ENCODE results near the gene C1GALT1.

Gene C1GALT1

GRCh38 chr7:7157177-7157886 lies 25.0 kb upstream of the C1GALT1 start:
- ChIA-PET POLR2A (interaction anchor here (0.7 to 1.6 kb wide), 3 partner anchors 19 to 54 kb away, joined by 3 to 4 read pairs (median 4); no protein-coding TSS in a partner anchor), CTCF (interaction anchor here (1.5 to 1.6 kb wide), 2 partner anchors 16 to 21 kb away, joined by 3 to 4 read pairs; no protein-coding TSS in a partner anchor)
- peak overlapping the region; percentile 45 for H3K4me3 ChIP-seq (ENCODE audit: low read depth, low read length)
- TF ChIP-seq CTCF (IDR thresholded peaks at IDR 0.05; ENCODE audit: insufficient read depth, low read length, missing control alignments): no peak
- DNase-seq (ENCODE audit: low read depth, low spot score): peak; percentile 76

- peak overlapping the region; percentile 45 for H3K4me3 ChIP-seq (ENCODE audit: low read depth, low read length)
- ChIA-PET POLR2A (interaction anchor here (0.7 to 1.6 kb wide), 3 partner anchors 19 to 55 kb away, joined by 3 to 4 read pairs (median 4); no protein-coding TSS in a partner anchor), CTCF (interaction anchor here (1.5 to 1.6 kb wide), 2 partner anchors 15 to 21 kb away, joined by 3 to 4 read pairs; no protein-coding TSS in a partner anchor)
- no peak for DNase-seq (ENCODE audit: low read depth, low spot score)
- no peak for TF ChIP-seq CTCF (IDR thresholded peaks at IDR 0.05; ENCODE audit: insufficient read depth, low read length, missing control alignments)
These were observed 24.5 kb upstream of the C1GALT1 start for GRCh38 chr7:7157887-7158271.

GRCh38 chr7:7159063-7159658 lies 23.2 kb upstream of the C1GALT1 start:
- no peak for DNase-seq (ENCODE audit: low read depth, low spot score)
- no peak for TF ChIP-seq CTCF (IDR thresholded peaks at IDR 0.05; ENCODE audit: insufficient read depth, low read length, missing control alignments)
- CTCF ChIA-PET: interaction anchor here (1.5 to 1.6 kb wide), 2 partner anchors 14 to 20 kb away, joined by 3 to 4 read pairs; no protein-coding TSS in a partner anchor
- POLR2A ChIA-PET: no interaction called here
- no peak overlapping the region for H3K4me3 ChIP-seq (ENCODE audit: low read depth, low read length)

GRCh38 chr7:7164591-7164990 lies 17.8 kb upstream of the C1GALT1 start:
- H3K4me3 ChIP-seq (ENCODE audit: low read depth, low read length): no peak overlapping the region
- no peak for DNase-seq (ENCODE audit: low read depth, low spot score)
- ChIA-PET CTCF (interaction anchor here (1.5 kb wide), 1 partner anchor 17 kb away, joined by 3 read pairs; no protein-coding TSS in a partner anchor), POLR2A (interaction anchor here (0.5 kb wide), 1 partner anchor 458 kb away, joined by 3 read pairs; no protein-coding TSS in a partner anchor)
- TF ChIP-seq CTCF (IDR thresholded peaks at IDR 0.05; ENCODE audit: insufficient read depth, low read length, missing control alignments): no peak

- H3K4me3 ChIP-seq (ENCODE audit: low read depth, low read length): no peak overlapping the region
- ChIA-PET CTCF (interaction anchor here (1.5 kb wide), 1 partner anchor 16 kb away, joined by 3 read pairs; no protein-coding TSS in a partner anchor), POLR2A (no interaction called here)
- TF ChIP-seq CTCF (IDR thresholded peaks at IDR 0.05; ENCODE audit: insufficient read depth, low read length, missing control alignments): no peak
- no peak for DNase-seq (ENCODE audit: low read depth, low spot score)
These were observed 17.0 kb upstream of the C1GALT1 start for GRCh38 chr7:7165372-7165771.

- ChIA-PET CTCF (no interaction called here), POLR2A (no interaction called here)
- no peak for DNase-seq (ENCODE audit: low read depth, low spot score)
- TF ChIP-seq CTCF (IDR thresholded peaks at IDR 0.05; ENCODE audit: insufficient read depth, low read length, missing control alignments): no peak
- no peak overlapping the region for H3K4me3 ChIP-seq (ENCODE audit: low read depth, low read length)
These were observed 16.0 kb upstream of the C1GALT1 start for GRCh38 chr7:7166318-7166717.

Measured in AG04449 (cell line).